Stimulated activated CD4-positive, alpha-beta T cell treated with anti-CD3 and anti-CD28 coated beads, Interleukin-4, amount 100 ng/mL, for 24 hours (primary cell): ENCODE results near the gene SIRPG.

ENCODE experiments used
- DNase-seq: peaks from one replicate; pipeline ENCODE4 v3.0.0-alpha.2; 2020

The SIRPG gene

GRCh38 chr20:1588533-1589460, 68.8 kb downstream of the SIRPG start:
- DNase-seq = no peak

- no peak for DNase-seq
Observed at GRCh38 chr20:1587781-1588532, 69.6 kb downstream of the SIRPG start.

GRCh38 chr20:1579488-1579887, 78.1 kb downstream of the SIRPG start:
- DNase-seq = no peak
